GM23338 (cell line): ENCODE data around the gene SELENOS.

Experiments
- CREB1 ChIP-seq: fragments of 250-450 bp; sonication (Bioruptor Pico); IDR thresholded peaks from 2 replicates; pipeline ENCODE4 v1.5.0; 2020; ENCODE audit warnings: low read depth, mild to moderate bottlenecking, moderate library complexity
- EZH2 ChIP-seq: fragments of 200-600 bp; sonication (generic); IDR thresholded peaks from one replicate; pipeline ENCODE4 v1.8.0; 2017; ENCODE audit warnings: antibody characterized with exemption, mild to moderate bottlenecking, low read depth; ENCODE audit not compliant: unreplicated experiment
- EZH2phosphoT487 ChIP-seq: fragments of 200-600 bp; sonication (generic); IDR thresholded peaks from one replicate; pipeline ENCODE4 v1.8.1; 2018; ENCODE audit warnings: antibody characterized with exemption; ENCODE audit not compliant: unreplicated experiment
- JUNB ChIP-seq: IDR thresholded peaks from one replicate; pipeline ENCODE4 v1.6.1; 2016; ENCODE audit warnings: antibody characterized with exemption; ENCODE audit not compliant: unreplicated experiment
- POLR2AphosphoS5 ChIP-seq: IDR thresholded peaks from 2 replicates; pipeline ENCODE4 v1.6.1; 2016; ENCODE audit warnings: antibody characterized with exemption, low read depth
- REST ChIP-seq: IDR thresholded peaks from one replicate; pipeline ENCODE4 v1.6.1; 2018; ENCODE audit warnings: antibody characterized with exemption; ENCODE audit not compliant: unreplicated experiment
- STAT1 ChIP-seq: IDR thresholded peaks from one replicate; pipeline ENCODE4 v1.6.1; 2016; ENCODE audit warnings: antibody characterized with exemption; ENCODE audit not compliant: unreplicated experiment
- ZNF114 ChIP-seq: fragments of 250-450 bp; sonication (Bioruptor Pico); IDR thresholded peaks from 2 replicates; pipeline ENCODE4 v1.5.0; 2020; ENCODE audit warnings: mild to moderate bottlenecking, moderate library complexity
- ZNF331 ChIP-seq: fragments of 250-450 bp; sonication (Bioruptor Pico); IDR thresholded peaks from 2 replicates; pipeline ENCODE4 v1.5.0; 2020; ENCODE audit warnings: low read depth, mild to moderate bottlenecking, moderate library complexity
- ZNF462 ChIP-seq: fragments of 250-450 bp; sonication (Bioruptor Pico); IDR thresholded peaks from 2 replicates; pipeline ENCODE4 v1.5.0; 2020; ENCODE audit warnings: mild to moderate bottlenecking, moderate library complexity
- TF ChIP-seq, protein P1 (sequence below), 2 experiments: fragments of 200-600 bp in 1 of 2; sonication (generic) in 1 of 2; conservative IDR thresholded peaks; 2 replicates each; pipeline versions ENCODE4 v1.5.1 to v1.6.1; 2016 to 2017; ENCODE audit warnings: antibody characterized with exemption in 2 of 2, low read depth in 2 of 2, mild to moderate bottlenecking in 2 of 2, moderate library complexity in 1 of 2
- TF ChIP-seq, protein P2 (sequence below): IDR thresholded peaks from 2 replicates; pipeline ENCODE4 v1.6.1; 2016; ENCODE audit warnings: antibody characterized with exemption

DNA sequence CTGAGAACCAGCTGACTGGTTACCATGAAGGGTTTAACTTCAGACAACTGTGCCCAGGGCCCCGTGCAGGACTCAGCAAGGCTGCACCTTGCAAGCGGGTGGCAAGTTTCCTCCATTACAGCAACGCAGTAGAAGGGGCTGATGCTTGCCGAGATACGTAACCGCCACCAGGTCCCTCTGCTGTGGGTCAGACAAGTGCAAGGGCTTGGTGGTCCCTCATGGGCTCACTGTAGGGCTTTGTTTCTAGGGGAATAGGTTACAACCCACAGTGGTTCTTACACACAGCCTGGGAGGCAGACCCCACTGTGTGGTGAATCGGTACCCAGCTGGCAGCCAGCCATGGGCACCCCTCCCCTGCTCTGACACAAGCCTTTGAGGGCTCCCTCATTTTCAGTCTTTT is 33.2 kb upstream of the SELENOS start:
- TF ChIP-seq, protein P1, sequence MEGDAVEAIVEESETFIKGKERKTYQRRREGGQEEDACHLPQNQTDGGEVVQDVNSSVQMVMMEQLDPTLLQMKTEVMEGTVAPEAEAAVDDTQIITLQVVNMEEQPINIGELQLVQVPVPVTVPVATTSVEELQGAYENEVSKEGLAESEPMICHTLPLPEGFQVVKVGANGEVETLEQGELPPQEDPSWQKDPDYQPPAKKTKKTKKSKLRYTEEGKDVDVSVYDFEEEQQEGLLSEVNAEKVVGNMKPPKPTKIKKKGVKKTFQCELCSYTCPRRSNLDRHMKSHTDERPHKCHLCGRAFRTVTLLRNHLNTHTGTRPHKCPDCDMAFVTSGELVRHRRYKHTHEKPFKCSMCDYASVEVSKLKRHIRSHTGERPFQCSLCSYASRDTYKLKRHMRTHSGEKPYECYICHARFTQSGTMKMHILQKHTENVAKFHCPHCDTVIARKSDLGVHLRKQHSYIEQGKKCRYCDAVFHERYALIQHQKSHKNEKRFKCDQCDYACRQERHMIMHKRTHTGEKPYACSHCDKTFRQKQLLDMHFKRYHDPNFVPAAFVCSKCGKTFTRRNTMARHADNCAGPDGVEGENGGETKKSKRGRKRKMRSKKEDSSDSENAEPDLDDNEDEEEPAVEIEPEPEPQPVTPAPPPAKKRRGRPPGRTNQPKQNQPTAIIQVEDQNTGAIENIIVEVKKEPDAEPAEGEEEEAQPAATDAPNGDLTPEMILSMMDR (conservative IDR thresholded peaks at IDR 0.05; ENCODE audit: low read depth in 2 of 2): no peak
- TF ChIP-seq ZNF114 (CRISPR knock-in tag): no peak
- no peak for TF ChIP-seq POLR2AphosphoS5
- TF ChIP-seq EZH2: no peak
- no peak for TF ChIP-seq EZH2phosphoT487
- TF ChIP-seq STAT1: no peak
- TF ChIP-seq REST: no peak
- TF ChIP-seq, protein P2, sequence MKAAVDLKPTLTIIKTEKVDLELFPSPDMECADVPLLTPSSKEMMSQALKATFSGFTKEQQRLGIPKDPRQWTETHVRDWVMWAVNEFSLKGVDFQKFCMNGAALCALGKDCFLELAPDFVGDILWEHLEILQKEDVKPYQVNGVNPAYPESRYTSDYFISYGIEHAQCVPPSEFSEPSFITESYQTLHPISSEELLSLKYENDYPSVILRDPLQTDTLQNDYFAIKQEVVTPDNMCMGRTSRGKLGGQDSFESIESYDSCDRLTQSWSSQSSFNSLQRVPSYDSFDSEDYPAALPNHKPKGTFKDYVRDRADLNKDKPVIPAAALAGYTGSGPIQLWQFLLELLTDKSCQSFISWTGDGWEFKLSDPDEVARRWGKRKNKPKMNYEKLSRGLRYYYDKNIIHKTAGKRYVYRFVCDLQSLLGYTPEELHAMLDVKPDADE: no peak
- no peak for TF ChIP-seq JUNB
- no peak for TF ChIP-seq CREB1 (CRISPR knock-in tag)
- no peak for TF ChIP-seq ZNF462 (CRISPR knock-in tag)
- no peak for TF ChIP-seq ZNF331 (CRISPR knock-in tag)
